Stimulated activated CD8-positive, alpha-beta memory T cell treated with anti-CD3 and anti-CD28 coated beads, Interleukin-4, amount 100 ng/mL, for 24 hours (primary cell): ENCODE results near the gene CENPO.

Experiments
- DNase-seq: peaks from one replicate; pipeline ENCODE4 v3.0.0-alpha.2; 2020; ENCODE audit warnings: low read depth

Gene CENPO

GRCh38 chr2:24860631-24861030, 67.4 kb downstream of the CENPO start:
- DNase-seq = no peak

DNA sequence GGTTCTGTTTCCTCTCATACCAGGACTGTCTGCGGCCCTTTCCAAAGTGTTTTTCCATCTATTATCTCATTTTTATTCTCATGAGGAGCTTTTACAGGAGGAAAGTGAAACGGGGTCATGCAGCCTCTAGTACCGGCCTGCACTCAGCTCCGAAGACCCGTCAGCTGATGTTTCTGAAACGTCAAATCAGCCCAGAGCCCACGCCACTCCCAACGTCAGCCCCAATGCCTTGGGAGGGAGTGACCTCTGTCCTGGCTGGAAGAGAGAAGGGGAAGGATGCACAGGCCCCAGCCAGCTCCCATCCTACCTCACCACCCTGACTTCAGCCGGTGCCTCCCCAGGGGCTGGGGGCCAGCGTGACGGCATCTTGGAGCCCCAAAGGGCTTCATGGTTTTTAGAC, 68.3 kb downstream of the CENPO start:
- DNase-seq = no peak

DNA sequence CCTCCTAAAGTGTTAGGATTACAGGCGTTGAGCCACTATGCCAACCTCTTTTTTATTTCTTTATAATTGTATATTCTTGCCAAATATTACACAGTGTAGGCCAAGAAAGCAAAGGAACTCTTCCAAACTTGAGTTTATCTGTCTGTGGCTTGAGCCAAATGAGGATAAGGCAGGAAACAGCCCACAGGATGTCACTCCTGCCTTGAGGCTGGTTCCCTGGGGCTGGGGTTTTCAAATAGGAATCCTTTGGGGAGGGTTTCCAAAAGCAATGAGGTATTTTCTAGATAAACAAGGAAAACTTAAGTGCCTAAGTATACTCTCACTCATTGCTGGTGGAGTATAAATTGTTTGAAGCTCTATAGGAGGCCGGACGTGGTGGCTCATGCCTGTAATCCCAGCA, 70.4 kb downstream of the CENPO start:
- DNase-seq = no peak

DNA sequence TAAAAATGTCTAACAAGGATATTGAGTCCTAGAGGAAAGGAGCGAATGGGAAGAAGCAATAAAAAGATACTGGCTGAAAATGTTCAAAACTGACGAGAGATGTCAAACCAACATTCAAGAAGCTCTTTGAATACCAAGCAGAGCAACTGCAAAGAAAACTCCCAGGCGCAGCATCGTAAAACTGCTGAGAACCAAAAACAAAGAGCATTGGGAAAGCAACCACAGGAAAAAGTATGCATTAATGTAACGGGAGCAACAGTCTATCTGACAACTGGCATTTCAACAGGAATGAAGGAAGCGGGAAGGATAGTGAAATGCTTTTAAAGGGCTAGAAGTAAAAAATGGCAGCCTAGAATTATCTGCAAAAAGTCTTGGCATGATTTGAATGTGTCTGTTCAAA, 73.7 kb downstream of the CENPO start:
- DNase-seq = no peak

DNA sequence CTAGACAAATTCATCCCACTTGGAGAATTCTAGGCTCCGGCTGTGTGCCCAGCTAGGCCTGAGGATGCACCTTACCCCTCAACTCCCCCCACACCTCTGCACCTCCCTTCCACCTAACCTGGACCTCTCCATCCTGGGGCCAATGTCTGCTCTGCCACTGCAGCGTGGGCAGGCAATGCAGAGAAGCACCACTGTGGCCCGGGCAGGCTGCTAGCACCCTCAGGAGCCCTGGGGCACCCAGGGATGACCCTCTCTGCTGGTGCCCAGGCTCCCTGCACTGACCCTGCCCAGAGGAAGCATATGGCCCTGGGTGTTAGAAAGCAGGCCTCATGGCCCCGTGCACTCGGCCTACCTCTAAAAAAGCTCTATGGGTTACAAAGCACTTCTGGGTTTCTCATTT, 77.2 kb downstream of the CENPO start:
- no peak for DNase-seq

- no peak for DNase-seq
These were observed 77.9 kb downstream of the CENPO start for GRCh38 chr2:24870891-24871705.

DNA sequence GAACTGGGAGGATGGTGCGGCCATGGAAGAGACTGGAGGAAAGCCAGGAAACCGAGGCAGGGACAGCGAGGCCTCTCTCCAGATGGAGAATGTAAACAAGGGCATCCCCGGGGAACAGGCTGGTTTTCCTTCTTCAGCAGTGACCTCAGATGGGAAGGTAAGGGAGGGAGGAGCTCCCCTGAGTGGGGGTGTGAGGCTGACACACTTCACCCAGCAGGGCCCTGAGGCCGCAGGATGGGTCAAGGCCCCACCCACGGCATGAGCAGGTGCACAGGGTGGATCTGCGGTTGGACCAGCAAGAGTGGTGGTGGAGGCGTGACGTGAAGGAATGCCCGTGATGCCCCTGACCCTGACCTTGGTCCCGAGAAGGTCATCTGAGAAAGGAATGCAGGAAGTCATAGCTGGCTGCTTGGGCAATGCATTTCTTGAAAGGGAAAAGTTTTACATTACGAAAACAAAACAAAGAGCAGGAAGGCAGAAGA, 78.7 kb downstream of the CENPO start:
- no peak for DNase-seq
